ENCODE results near the gene WLS. TPM values are rescaled to one million over a fixed set of nuclear protein-coding genes. Genes with fewer than 3 reads are reported as not detected.

Gene WLS
- total and polyA plus RNA-seq, 2 donors (not counting 1 experiment from before 2014, with no cell fraction given): 0.49 TPM; not detected in 1

DNA sequence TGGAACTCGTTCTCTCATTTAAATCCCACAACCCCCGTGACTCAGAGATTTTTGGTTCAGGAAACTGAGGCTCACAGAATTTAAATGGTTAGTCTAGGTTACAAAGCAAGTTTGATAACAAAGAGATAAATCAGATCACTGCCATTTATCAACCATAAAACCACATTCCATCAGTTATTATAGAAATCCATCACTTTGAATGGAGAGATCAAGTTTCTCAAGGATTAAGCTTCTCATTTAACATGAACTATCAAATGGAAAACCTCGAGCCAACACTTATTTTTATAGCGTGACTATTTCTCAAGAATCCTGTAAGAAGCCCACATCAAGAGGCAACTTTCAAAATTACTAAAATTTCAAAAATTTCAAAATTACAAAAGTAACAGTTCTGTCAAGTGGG lies 11.9 kb downstream of the WLS start:
- Histone ChIP-seq H3K9ac (ENCODE audit: low read length) (no peak overlapping the region), H3K4me3 (ENCODE audit: control extremely low read depth in 1 of 5, extremely low read depth in 1 of 5, insufficient read depth in 1 of 5, low read depth in 2 of 5, low read length in 4 of 5) (no peak overlapping the region)
- no peak for ATAC-seq (ENCODE audit: low read depth)

DNA sequence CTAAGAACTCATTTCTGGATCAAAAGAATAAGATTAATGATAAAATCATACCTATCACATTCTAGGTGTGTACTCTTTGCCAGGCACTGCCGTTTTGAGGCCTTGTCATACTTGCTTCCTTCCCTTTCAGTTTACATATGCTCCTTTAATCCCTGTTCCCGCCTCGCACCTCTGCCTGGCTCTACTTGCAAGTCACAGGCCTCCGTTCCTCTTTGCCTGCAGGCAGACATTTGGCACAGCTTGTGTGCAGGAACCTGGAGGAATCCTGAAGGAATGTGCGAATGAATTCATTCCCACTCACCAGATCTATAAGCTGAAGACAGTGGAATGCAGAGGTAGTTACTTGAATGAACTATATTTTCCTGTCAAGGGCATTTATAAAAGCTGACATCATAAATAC lies 13.8 kb downstream of the WLS start:
- Histone ChIP-seq H3K9ac (ENCODE audit: low read length) (no peak overlapping the region), H3K9me3 (ENCODE audit: control extremely low read depth in 1 of 3, control insufficient read depth in 2 of 3, insufficient read depth in 1 of 3, low read length in 2 of 3) (peaks cover 0 to 2% (median 0%) of the 10 kb centered on the region in 3 donors), H3K27me3 (replicated peaks in 1 of 4; ENCODE audit: control extremely low read depth in 1 of 4, control insufficient read depth in 3 of 4, insufficient read depth in 4 of 4, low read length in 3 of 4) (no peaks in the 10 kb centered on the region), H2AFZ (ENCODE audit: insufficient read depth, low read depth, low read length, poor library complexity, severe bottlenecking) (no peak overlapping the region), H3K36me3 (replicated peaks in 1 of 2; ENCODE audit: control extremely low read depth in 1 of 2, control insufficient read depth in 1 of 2, extremely low read depth in 1 of 2, insufficient read depth in 2 of 2, low read length in 1 of 2) (no peaks in the 10 kb centered on the region), H3K4me1 (ENCODE audit: control insufficient read depth in 2 of 2, insufficient read depth in 2 of 2, low read length in 2 of 2) (no peaks in the 10 kb centered on the region), H3K4me2 (replicated peaks; ENCODE audit: low read depth, low read length, poor library complexity, severe bottlenecking) (no peak overlapping the region), H3K27ac (ENCODE audit: low read length in 2 of 2) (no peak overlapping the region), H3K79me2 (ENCODE audit: control insufficient read depth, insufficient read depth, low read length) (no peaks in the 10 kb centered on the region), H4K20me1 (ENCODE audit: control insufficient read depth, insufficient read depth, low read length, poor library complexity, severe bottlenecking) (no peaks in the 10 kb centered on the region), H3K4me3 (ENCODE audit: control extremely low read depth in 1 of 5, extremely low read depth in 1 of 5, insufficient read depth in 1 of 5, low read depth in 2 of 5, low read length in 4 of 5) (no peak overlapping the region)
- no peak for DNase-seq
- H3K27ac Mint-ChIP-seq: no peak overlapping the region
- intact Hi-C loops (cut with micrococcal nuclease): no loop called here
- H3K4me3 Mint-ChIP-seq: no peak overlapping the region
- H3K4me1 Mint-ChIP-seq: no peaks in the 10 kb centered on the region
- ChIA-PET CTCF (no interaction called here), POLR2A (no interaction called here)
- peaks cover 21% of the 10 kb centered on the region for H3K27me3 Mint-ChIP-seq
- TF ChIP-seq, protein P1, sequence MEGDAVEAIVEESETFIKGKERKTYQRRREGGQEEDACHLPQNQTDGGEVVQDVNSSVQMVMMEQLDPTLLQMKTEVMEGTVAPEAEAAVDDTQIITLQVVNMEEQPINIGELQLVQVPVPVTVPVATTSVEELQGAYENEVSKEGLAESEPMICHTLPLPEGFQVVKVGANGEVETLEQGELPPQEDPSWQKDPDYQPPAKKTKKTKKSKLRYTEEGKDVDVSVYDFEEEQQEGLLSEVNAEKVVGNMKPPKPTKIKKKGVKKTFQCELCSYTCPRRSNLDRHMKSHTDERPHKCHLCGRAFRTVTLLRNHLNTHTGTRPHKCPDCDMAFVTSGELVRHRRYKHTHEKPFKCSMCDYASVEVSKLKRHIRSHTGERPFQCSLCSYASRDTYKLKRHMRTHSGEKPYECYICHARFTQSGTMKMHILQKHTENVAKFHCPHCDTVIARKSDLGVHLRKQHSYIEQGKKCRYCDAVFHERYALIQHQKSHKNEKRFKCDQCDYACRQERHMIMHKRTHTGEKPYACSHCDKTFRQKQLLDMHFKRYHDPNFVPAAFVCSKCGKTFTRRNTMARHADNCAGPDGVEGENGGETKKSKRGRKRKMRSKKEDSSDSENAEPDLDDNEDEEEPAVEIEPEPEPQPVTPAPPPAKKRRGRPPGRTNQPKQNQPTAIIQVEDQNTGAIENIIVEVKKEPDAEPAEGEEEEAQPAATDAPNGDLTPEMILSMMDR (IDR thresholded peaks at IDR 0.05): no peak
- no peak for TF ChIP-seq EZH2 (IDR thresholded peaks at IDR 0.05; ENCODE audit: borderline replicate concordance, insufficient read depth, low read depth, low read length, poor library complexity, severe bottlenecking)
- ATAC-seq (ENCODE audit: low read depth): no peak
- H3K9me3 Mint-ChIP-seq (ENCODE audit: insufficient read depth): no peaks in the 10 kb centered on the region
- 61% methylated on average over 4 of the region's 5 CpGs for WGBS (ENCODE audit: insufficient coverage)

More for the DNA sequence above, 11.9 kb downstream of the WLS start:
- Histone ChIP-seq H3K9me3 (ENCODE audit: control extremely low read depth in 1 of 3, control insufficient read depth in 2 of 3, insufficient read depth in 1 of 3, low read length in 2 of 3) (no peaks in the 10 kb centered on the region), H3K27ac (ENCODE audit: low read length in 2 of 2) (no peak overlapping the region), H3K79me2 (ENCODE audit: control insufficient read depth, insufficient read depth, low read length) (no peaks in the 10 kb centered on the region), H2AFZ (ENCODE audit: insufficient read depth, low read depth, low read length, poor library complexity, severe bottlenecking) (no peak overlapping the region), H3K4me1 (ENCODE audit: control insufficient read depth in 2 of 2, insufficient read depth in 2 of 2, low read length in 2 of 2) (no peaks in the 10 kb centered on the region), H3K36me3 (replicated peaks in 1 of 2; ENCODE audit: control extremely low read depth in 1 of 2, control insufficient read depth in 1 of 2, extremely low read depth in 1 of 2, insufficient read depth in 2 of 2, low read length in 1 of 2) (no peaks in the 10 kb centered on the region), H3K4me2 (replicated peaks; ENCODE audit: low read depth, low read length, poor library complexity, severe bottlenecking) (no peak overlapping the region), H3K27me3 (replicated peaks in 1 of 4; ENCODE audit: control extremely low read depth in 1 of 4, control insufficient read depth in 3 of 4, insufficient read depth in 4 of 4, low read length in 3 of 4) (no peaks in the 10 kb centered on the region), H4K20me1 (ENCODE audit: control insufficient read depth, insufficient read depth, low read length, poor library complexity, severe bottlenecking) (no peaks in the 10 kb centered on the region)
- H3K4me3 Mint-ChIP-seq: no peak overlapping the region
- H3K4me1 Mint-ChIP-seq: no peaks in the 10 kb centered on the region
- TF ChIP-seq EZH2 (IDR thresholded peaks at IDR 0.05; ENCODE audit: borderline replicate concordance, insufficient read depth, low read depth, low read length, poor library complexity, severe bottlenecking): no peak
- TF ChIP-seq, protein P1 (IDR thresholded peaks at IDR 0.05): no peak
- no peaks in the 10 kb centered on the region for H3K9me3 Mint-ChIP-seq (ENCODE audit: insufficient read depth)
- no CpG with 5 or more reads among the region's 4 CpGs for WGBS (ENCODE audit: insufficient coverage)
- ChIA-PET POLR2A (no interaction called here), CTCF (no interaction called here)
- intact Hi-C loops (cut with micrococcal nuclease): no loop called here
- H3K27ac Mint-ChIP-seq: no peak overlapping the region
- DNase-seq: no peak
- peaks cover 23% of the 10 kb centered on the region for H3K27me3 Mint-ChIP-seq

Measured in B cell (primary cell).